Hepatocyte (in vitro differentiated cells): ENCODE results near the gene SPACDR. TPM values are rescaled to one million over a fixed set of nuclear protein-coding genes. Genes with fewer than 3 reads are reported as not detected.

Experiments
- DNase-seq: peaks from one replicate; pipeline ENCODE4 v3.0.0-alpha.2; 2016; ENCODE audit warnings: low spot score
- H2AFZ ChIP-seq: fragments of 200-600 bp; sonication (generic); 2 replicates; pipeline ENCODE4 v1.6.0; 2016; ENCODE audit warnings: antibody characterized with exemption, mild to moderate bottlenecking
- H3K27ac ChIP-seq: fragments of 200-600 bp; sonication (generic); 2 replicates; pipeline ENCODE4 v1.5.1; 2016; ENCODE audit warnings: mild to moderate bottlenecking
- H3K27me3 ChIP-seq: fragments of 200-600 bp; sonication (generic); 2 replicates; pipeline ENCODE4 v1.6.1; 2016
- H3K36me3 ChIP-seq: fragments of 200-600 bp; sonication (generic); replicated peaks from 2 replicates; pipeline ENCODE4 v1.5.1; 2016; ENCODE audit warnings: low read depth; ENCODE audit not compliant: insufficient read depth
- H3K4me1 ChIP-seq: fragments of 200-600 bp; sonication (generic); 2 replicates; pipeline ENCODE4 v1.5.1; 2016; ENCODE audit warnings: mild to moderate bottlenecking, moderate library complexity; ENCODE audit not compliant: insufficient read depth
- H3K4me2 ChIP-seq: fragments of 200-600 bp; sonication (generic); 2 replicates; pipeline ENCODE4 v1.6.0; 2016
- H3K4me3 ChIP-seq: fragments of 200-600 bp; sonication (generic); 2 replicates; pipeline ENCODE4 v1.5.1; 2016; ENCODE audit warnings: mild to moderate bottlenecking
- H3K79me2 ChIP-seq: fragments of 200-600 bp; sonication (generic); 2 replicates; pipeline ENCODE4 v1.6.0; 2017; ENCODE audit warnings: mild to moderate bottlenecking
- H3K9me2 ChIP-seq: fragments of 200-600 bp; sonication (generic); replicated peaks from 2 replicates; pipeline ENCODE4 v1.6.0; 2017; ENCODE audit warnings: mild to moderate bottlenecking; ENCODE audit not compliant: insufficient read depth
- H3K9me3 ChIP-seq: fragments of 200-600 bp; sonication (generic); 2 replicates; pipeline ENCODE4 v1.5.1; 2016; ENCODE audit warnings: low read depth, mild to moderate bottlenecking
- H4K20me1 ChIP-seq: fragments of 200-600 bp; sonication (generic); 2 replicates; pipeline ENCODE4 v1.6.0; 2016; ENCODE audit warnings: mild to moderate bottlenecking; ENCODE audit not compliant: insufficient read depth, poor library complexity, severe bottlenecking
- EZH2 ChIP-seq: fragments of 200-600 bp; sonication (generic); IDR thresholded peaks from 2 replicates; pipeline ENCODE4 v1.6.1; 2016; ENCODE audit warnings: antibody characterized with exemption, mild to moderate bottlenecking, borderline replicate concordance
- EZH2phosphoT487 ChIP-seq: fragments of 200-600 bp; sonication (generic); IDR thresholded peaks from one replicate; pipeline ENCODE4 v1.6.1; 2018; ENCODE audit warnings: antibody characterized with exemption, mild to moderate bottlenecking, low read depth, moderate library complexity; ENCODE audit not compliant: unreplicated experiment, severe bottlenecking
- WGBS: methylation state at CpG from one replicate; pipeline ENCODE4 v1.1.6; 2016; ENCODE audit warnings: low lambda C conversion rate; ENCODE audit errors: missing lambda C conversion rate; 5-methylcytosine and 5-hydroxymethylcytosine counted together
- polyA plus RNA-seq: library from polyadenylated mRNA; unstranded; fragments of >200 nt; fragmentation: Nextera tagmentation; extraction: Ambion mirVana; gene quantifications from 2 replicates; pipeline ENCODE4 v1.2.1, GENCODE V29; 2016
- total RNA-seq: library from RNA; depleted of rRNA; stranded (reverse); fragments of >200 nt; gene quantifications from 2 replicates; pipeline ENCODE4 v1.2.3, GENCODE V29; 2014
- TF ChIP-seq, protein P1 (sequence below): fragments of 200-600 bp; sonication (generic); IDR thresholded peaks from 2 replicates; pipeline ENCODE4 v1.5.1; 2016; ENCODE audit warnings: antibody characterized with exemption, mild to moderate bottlenecking; ENCODE audit not compliant: poor library complexity

The SPACDR gene
- total and polyA plus RNA-seq, 2 experiments from 2014 or later: 0.13 TPM; not detected in 1

GRCh38 chr7:100418930-100419659, 45.0 kb downstream of the SPACDR start:
- Histone ChIP-seq H3K4me3 (no peak overlapping the region), H2AFZ (no peak overlapping the region), H4K20me1 (no peaks in the 10 kb centered on the region), H3K9me2 (no peaks in the 10 kb centered on the region), H3K79me2 (no peaks in the 10 kb centered on the region), H3K9me3 (no peaks in the 10 kb centered on the region), H3K27me3 (no peaks in the 10 kb centered on the region), H3K4me2 (no peak overlapping the region), H3K36me3 (no peaks in the 10 kb centered on the region), H3K27ac (no peak overlapping the region), H3K4me1 (no peaks in the 10 kb centered on the region)
- WGBS: 67% methylated on average over 1 of the region's 1 CpG
- no peak for DNase-seq
- TF ChIP-seq, protein P1, sequence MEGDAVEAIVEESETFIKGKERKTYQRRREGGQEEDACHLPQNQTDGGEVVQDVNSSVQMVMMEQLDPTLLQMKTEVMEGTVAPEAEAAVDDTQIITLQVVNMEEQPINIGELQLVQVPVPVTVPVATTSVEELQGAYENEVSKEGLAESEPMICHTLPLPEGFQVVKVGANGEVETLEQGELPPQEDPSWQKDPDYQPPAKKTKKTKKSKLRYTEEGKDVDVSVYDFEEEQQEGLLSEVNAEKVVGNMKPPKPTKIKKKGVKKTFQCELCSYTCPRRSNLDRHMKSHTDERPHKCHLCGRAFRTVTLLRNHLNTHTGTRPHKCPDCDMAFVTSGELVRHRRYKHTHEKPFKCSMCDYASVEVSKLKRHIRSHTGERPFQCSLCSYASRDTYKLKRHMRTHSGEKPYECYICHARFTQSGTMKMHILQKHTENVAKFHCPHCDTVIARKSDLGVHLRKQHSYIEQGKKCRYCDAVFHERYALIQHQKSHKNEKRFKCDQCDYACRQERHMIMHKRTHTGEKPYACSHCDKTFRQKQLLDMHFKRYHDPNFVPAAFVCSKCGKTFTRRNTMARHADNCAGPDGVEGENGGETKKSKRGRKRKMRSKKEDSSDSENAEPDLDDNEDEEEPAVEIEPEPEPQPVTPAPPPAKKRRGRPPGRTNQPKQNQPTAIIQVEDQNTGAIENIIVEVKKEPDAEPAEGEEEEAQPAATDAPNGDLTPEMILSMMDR: no peak
- TF ChIP-seq EZH2 (no peak), EZH2phosphoT487 (no peak)

GRCh38 chr7:100415448-100415847, 48.6 kb downstream of the SPACDR start:
- Histone ChIP-seq H3K9me3 (no peaks in the 10 kb centered on the region), H2AFZ (no peak overlapping the region), H3K27me3 (no peaks in the 10 kb centered on the region), H3K4me1 (no peaks in the 10 kb centered on the region), H3K36me3 (no peaks in the 10 kb centered on the region), H3K79me2 (no peaks in the 10 kb centered on the region), H3K9me2 (no peaks in the 10 kb centered on the region), H3K4me2 (no peak overlapping the region), H4K20me1 (no peaks in the 10 kb centered on the region), H3K27ac (no peak overlapping the region), H3K4me3 (no peak overlapping the region)
- no peak for DNase-seq
- 82% methylated on average over 5 of the region's 5 CpGs for WGBS
- TF ChIP-seq EZH2: no peak
- TF ChIP-seq, protein P1: no peak
- no peak for TF ChIP-seq EZH2phosphoT487

DNA sequence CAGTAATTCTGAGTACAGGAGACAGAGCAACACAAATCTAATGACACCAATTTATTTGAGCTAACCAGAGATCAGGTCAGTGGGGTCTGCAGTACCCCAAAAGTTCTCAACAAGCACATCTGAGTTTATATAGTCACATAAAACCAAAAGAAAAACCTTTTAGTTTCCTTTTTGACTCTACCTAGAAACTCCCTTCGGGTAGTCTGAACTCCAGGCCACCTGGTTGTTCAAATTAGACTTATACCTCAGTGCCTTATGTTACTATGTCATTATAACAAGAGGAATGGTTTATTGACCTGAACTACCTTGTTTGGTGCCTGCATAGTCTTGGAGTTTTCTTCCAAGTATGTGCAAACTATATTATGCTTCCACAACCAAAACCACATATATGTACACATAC, 50.2 kb downstream of the SPACDR start:
- TF ChIP-seq, protein P1: no peak
- TF ChIP-seq EZH2: no peak
- no peak for TF ChIP-seq EZH2phosphoT487

More for the DNA sequence above, 50.2 kb downstream of the SPACDR start:
- no peak overlapping the region for H3K4me3 ChIP-seq
- H4K20me1 ChIP-seq: no peaks in the 10 kb centered on the region
- WGBS: 100% methylated on average over 1 of the region's 1 CpG
- no peak for DNase-seq
- H3K79me2 ChIP-seq: no peaks in the 10 kb centered on the region
- H2AFZ ChIP-seq: no peak overlapping the region
- H3K27me3 ChIP-seq: no peaks in the 10 kb centered on the region
- no peaks in the 10 kb centered on the region for H3K9me3 ChIP-seq
- H3K27ac ChIP-seq: no peak overlapping the region
- H3K9me2 ChIP-seq: no peaks in the 10 kb centered on the region
- no peak overlapping the region for H3K4me2 ChIP-seq
- no peaks in the 10 kb centered on the region for H3K36me3 ChIP-seq
- H3K4me1 ChIP-seq: no peaks in the 10 kb centered on the region
